Neural progenitor cell (in vitro differentiated cells): ENCODE measurements around the gene NDEL1. TPM values are rescaled to one million over a fixed set of nuclear protein-coding genes. Genes with fewer than 3 reads are reported as not detected.

Experiments
- DNase-seq: peaks from one replicate; pipeline ENCODE4 v3.0.0-alpha.2; 2016; ENCODE audit warnings: low spot score
- H2AFZ ChIP-seq: fragments of 200-600 bp; sonication (generic); replicated peaks from 2 replicates; pipeline ENCODE4 v1.6.1; 2016; ENCODE audit warnings: antibody characterized with exemption
- H3F3A ChIP-seq: fragments of 200-600 bp; sonication (generic); 2 replicates; pipeline ENCODE4 v1.6.1; 2016; ENCODE audit warnings: antibody characterized with exemption, low read depth
- H3K27ac ChIP-seq: fragments of 200-600 bp; sonication (generic); 2 replicates; pipeline ENCODE4 v1.5.1; 2016; ENCODE audit warnings: mild to moderate bottlenecking
- H3K27me3 ChIP-seq: fragments of 200-600 bp; sonication (generic); 2 replicates; pipeline ENCODE4 v1.6.1; 2016; ENCODE audit warnings: mild to moderate bottlenecking, moderate library complexity
- H3K36me3 ChIP-seq: fragments of 200-600 bp; sonication (generic); 2 replicates; pipeline ENCODE4 v1.5.1; 2016
- H3K4me1 ChIP-seq: fragments of 200-600 bp; sonication (generic); 2 replicates; pipeline ENCODE4 v1.6.1; 2016; ENCODE audit warnings: mixed run types
- H3K4me2 ChIP-seq: fragments of 200-600 bp; sonication (generic); 2 replicates; pipeline ENCODE4 v1.6.1; 2016
- H3K4me3 ChIP-seq: fragments of 200-600 bp; sonication (generic); 2 replicates; pipeline ENCODE4 v1.5.1; 2016
- H3K79me2 ChIP-seq: fragments of 200-600 bp; sonication (generic); 2 replicates; pipeline ENCODE4 v1.6.1; 2016; ENCODE audit warnings: low read depth
- H3K9ac ChIP-seq: fragments of 200-600 bp; sonication (generic); 2 replicates; pipeline ENCODE4 v1.6.1; 2016
- H3K9me3 ChIP-seq: fragments of 200-600 bp; sonication (generic); 2 replicates; pipeline ENCODE4 v1.5.1; 2016; ENCODE audit warnings: low read depth
- H4K20me1 ChIP-seq: fragments of 200-600 bp; sonication (generic); 2 replicates; pipeline ENCODE4 v1.6.1; 2016; ENCODE audit warnings: low read depth
- H3K27ac Mint-ChIP-seq: 3 replicates; pipeline ENCODE4 v1.8.0; 2021; ENCODE audit warnings: mixed read lengths
- H3K27me3 Mint-ChIP-seq: 2 replicates; pipeline ENCODE4 v1.8.0; 2022; ENCODE audit warnings: low read depth, mild to moderate bottlenecking, inconsistent platforms, moderate library complexity, mixed read lengths; ENCODE audit not compliant: insufficient read depth
- H3K36me3 Mint-ChIP-seq: 3 replicates; pipeline ENCODE4 v1.8.0; 2021; ENCODE audit warnings: mixed read lengths
- H3K4me1 Mint-ChIP-seq: 3 replicates; pipeline ENCODE4 v1.8.0; 2021; ENCODE audit warnings: mixed read lengths
- H3K4me3 Mint-ChIP-seq: 3 replicates; pipeline ENCODE4 v1.8.0; 2021; ENCODE audit warnings: mild to moderate bottlenecking, moderate library complexity, mixed read lengths
- H3K9me3 Mint-ChIP-seq: 3 replicates; pipeline ENCODE4 v1.8.0; 2020; ENCODE audit warnings: mixed read lengths
- EZH2 ChIP-seq: fragments of 200-600 bp; sonication (generic); IDR thresholded peaks from 2 replicates; pipeline ENCODE4 v1.6.1; 2017; ENCODE audit warnings: antibody characterized with exemption, mild to moderate bottlenecking, moderate library complexity
- EZH2phosphoT487 ChIP-seq: fragments of 200-600 bp; sonication (generic); IDR thresholded peaks from 2 replicates; pipeline ENCODE4 v1.6.1; 2017; ENCODE audit warnings: antibody characterized with exemption
- total RNA-seq: library from RNA; depleted of rRNA; stranded (reverse); fragments of >200 nt; gene quantifications from 2 replicates; pipeline ENCODE4 v1.2.3, GENCODE V29; 2015; ENCODE audit warnings: low replicate concordance
- TF ChIP-seq, protein P1 (sequence below): fragments of 200-600 bp; sonication (generic); IDR thresholded peaks from 2 replicates; pipeline ENCODE4 v1.5.1; 2017; ENCODE audit warnings: antibody characterized with exemption, mild to moderate bottlenecking

The NDEL1 gene
- total RNA-seq, 1 donor from 2014 or later, result 26.9 TPM

DNA sequence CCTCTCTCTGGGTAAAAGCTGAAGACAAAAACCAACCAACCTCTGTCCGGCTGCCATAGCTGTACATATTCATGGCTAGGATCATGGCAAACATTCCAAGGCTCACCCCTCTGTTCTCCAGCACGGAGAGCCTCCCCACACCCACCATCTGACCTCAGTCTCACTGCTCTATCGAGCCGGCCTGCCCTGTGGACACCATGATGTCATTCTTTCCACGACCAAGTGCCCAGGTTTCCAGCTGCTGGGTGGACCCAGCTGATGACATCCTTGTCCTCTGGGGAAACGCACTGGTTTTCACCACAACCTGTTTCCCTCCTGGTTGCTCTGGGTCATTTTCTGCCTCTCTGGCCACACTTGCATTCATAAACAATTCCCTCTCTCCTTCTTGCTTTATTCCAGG, 67.7 kb downstream of the NDEL1 start:
- peaks cover 17% of the 10 kb centered on the region for H3K36me3 ChIP-seq
- DNase-seq, result no peak
- Mint-ChIP-seq H3K27me3 (no peaks in the 10 kb centered on the region), H3K36me3 (peaks cover 43% of the 10 kb centered on the region), H3K4me3 (no peak overlapping the region), H3K9me3 (no peaks in the 10 kb centered on the region), H3K4me1 (no peaks in the 10 kb centered on the region), H3K27ac (no peak overlapping the region)
- H3K9ac ChIP-seq, result no peak overlapping the region
- no peak overlapping the region for H3K4me2 ChIP-seq
- no peaks in the 10 kb centered on the region for H3K9me3 ChIP-seq
- H4K20me1 ChIP-seq, result no peaks in the 10 kb centered on the region
- TF ChIP-seq EZH2, result no peak
- H3K27me3 ChIP-seq, result no peaks in the 10 kb centered on the region
- H3F3A ChIP-seq, result no peaks in the 10 kb centered on the region
- H3K4me1 ChIP-seq, result no peaks in the 10 kb centered on the region
- H2AFZ ChIP-seq, result no peak overlapping the region
- H3K4me3 ChIP-seq, result no peak overlapping the region
- H3K27ac ChIP-seq, result no peak overlapping the region
- H3K79me2 ChIP-seq, result no peaks in the 10 kb centered on the region

DNA sequence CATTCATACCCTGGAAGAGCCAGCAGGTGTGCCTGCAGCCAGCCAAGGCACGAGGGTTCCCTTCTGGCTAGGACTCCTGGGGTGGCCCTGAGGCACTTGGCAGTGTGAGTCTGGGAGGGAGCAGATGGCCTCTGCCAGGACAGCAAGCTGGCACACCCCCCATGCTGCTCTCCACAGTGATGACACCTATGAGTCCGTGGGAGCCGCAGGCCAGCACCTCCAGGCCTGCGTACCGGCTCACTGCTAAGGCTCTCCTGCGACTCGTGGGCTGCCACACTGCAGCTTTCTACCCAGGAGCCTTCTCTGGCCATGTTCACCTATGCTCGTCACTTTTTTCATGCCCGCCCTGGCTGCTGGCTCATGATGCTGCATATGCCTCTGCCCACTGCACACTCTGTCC, 68.1 kb downstream of the NDEL1 start:
- Mint-ChIP-seq H3K4me1 (no peaks in the 10 kb centered on the region), H3K27ac (no peak overlapping the region), H3K9me3 (no peaks in the 10 kb centered on the region), H3K4me3 (no peak overlapping the region), H3K27me3 (no peaks in the 10 kb centered on the region), H3K36me3 (peaks cover 47% of the 10 kb centered on the region)
- Histone ChIP-seq H3K4me3 (no peak overlapping the region), H3K27ac (no peak overlapping the region), H3K27me3 (no peaks in the 10 kb centered on the region), H3K9ac (no peak overlapping the region), H3K9me3 (no peaks in the 10 kb centered on the region), H4K20me1 (no peaks in the 10 kb centered on the region), H3K4me1 (no peaks in the 10 kb centered on the region), H3K36me3 (peaks cover 17% of the 10 kb centered on the region), H3F3A (no peaks in the 10 kb centered on the region), H2AFZ (no peak overlapping the region), H3K79me2 (no peaks in the 10 kb centered on the region), H3K4me2 (no peak overlapping the region)
- no peak for TF ChIP-seq EZH2
- TF ChIP-seq, protein P1, sequence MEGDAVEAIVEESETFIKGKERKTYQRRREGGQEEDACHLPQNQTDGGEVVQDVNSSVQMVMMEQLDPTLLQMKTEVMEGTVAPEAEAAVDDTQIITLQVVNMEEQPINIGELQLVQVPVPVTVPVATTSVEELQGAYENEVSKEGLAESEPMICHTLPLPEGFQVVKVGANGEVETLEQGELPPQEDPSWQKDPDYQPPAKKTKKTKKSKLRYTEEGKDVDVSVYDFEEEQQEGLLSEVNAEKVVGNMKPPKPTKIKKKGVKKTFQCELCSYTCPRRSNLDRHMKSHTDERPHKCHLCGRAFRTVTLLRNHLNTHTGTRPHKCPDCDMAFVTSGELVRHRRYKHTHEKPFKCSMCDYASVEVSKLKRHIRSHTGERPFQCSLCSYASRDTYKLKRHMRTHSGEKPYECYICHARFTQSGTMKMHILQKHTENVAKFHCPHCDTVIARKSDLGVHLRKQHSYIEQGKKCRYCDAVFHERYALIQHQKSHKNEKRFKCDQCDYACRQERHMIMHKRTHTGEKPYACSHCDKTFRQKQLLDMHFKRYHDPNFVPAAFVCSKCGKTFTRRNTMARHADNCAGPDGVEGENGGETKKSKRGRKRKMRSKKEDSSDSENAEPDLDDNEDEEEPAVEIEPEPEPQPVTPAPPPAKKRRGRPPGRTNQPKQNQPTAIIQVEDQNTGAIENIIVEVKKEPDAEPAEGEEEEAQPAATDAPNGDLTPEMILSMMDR, result no peak
- TF ChIP-seq EZH2phosphoT487, result no peak
- no peak for DNase-seq

DNA sequence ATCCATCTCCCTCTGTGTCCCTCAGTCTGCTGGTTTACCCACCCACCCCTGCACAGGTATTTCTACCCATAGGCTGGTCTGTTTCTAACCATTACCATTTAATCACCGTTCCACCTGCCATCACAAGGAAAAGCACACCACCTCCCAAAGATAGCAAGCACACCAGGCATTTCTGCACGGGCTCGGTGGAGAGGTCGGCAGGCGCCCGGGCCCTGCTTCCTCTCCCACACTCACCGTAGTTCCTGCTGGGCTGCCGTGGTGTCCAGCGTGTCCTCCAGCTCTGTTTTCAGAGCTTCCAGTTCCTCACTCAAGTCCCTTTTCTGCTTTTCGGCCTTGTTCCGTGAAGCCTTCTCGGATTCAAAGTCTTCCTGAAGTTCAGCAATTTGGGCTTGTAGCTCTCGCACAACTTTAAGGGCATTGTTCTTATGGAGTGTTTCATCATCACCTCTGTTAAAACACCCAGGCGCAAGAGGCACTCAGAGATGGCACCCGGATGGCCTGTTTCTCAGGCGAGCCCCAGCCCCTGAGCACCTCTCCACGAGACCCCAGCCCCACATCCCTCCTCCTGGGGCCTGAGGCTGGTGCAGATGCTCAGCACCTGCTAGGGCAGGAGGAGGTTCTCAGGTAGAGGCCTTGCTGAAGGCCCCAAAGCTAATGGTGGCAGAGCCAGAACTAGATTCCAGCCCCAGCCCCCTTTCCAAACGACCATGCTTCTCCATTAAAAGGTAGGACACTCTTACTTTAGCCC, 69.0 kb downstream of the NDEL1 start:
- Mint-ChIP-seq H3K9me3 (no peaks in the 10 kb centered on the region), H3K4me3 (no peak overlapping the region), H3K27ac (no peak overlapping the region), H3K4me1 (no peaks in the 10 kb centered on the region), H3K36me3 (peaks cover 51% of the 10 kb centered on the region), H3K27me3 (no peaks in the 10 kb centered on the region)
- H3K4me2 ChIP-seq, result no peak overlapping the region
- no peak for DNase-seq
- no peaks in the 10 kb centered on the region for H3K27me3 ChIP-seq
- peaks cover 10% of the 10 kb centered on the region for H3K36me3 ChIP-seq
- no peaks in the 10 kb centered on the region for H3K4me1 ChIP-seq
- TF ChIP-seq EZH2, result no peak
- no peak for TF ChIP-seq EZH2phosphoT487
- TF ChIP-seq, protein P1, result no peak
- H2AFZ ChIP-seq, result no peak overlapping the region
- no peak overlapping the region for H3K9ac ChIP-seq
- no peaks in the 10 kb centered on the region for H3F3A ChIP-seq
- no peak overlapping the region for H3K4me3 ChIP-seq
- H4K20me1 ChIP-seq, result no peaks in the 10 kb centered on the region
- H3K79me2 ChIP-seq, result no peaks in the 10 kb centered on the region
- no peak overlapping the region for H3K27ac ChIP-seq
- no peaks in the 10 kb centered on the region for H3K9me3 ChIP-seq

DNA sequence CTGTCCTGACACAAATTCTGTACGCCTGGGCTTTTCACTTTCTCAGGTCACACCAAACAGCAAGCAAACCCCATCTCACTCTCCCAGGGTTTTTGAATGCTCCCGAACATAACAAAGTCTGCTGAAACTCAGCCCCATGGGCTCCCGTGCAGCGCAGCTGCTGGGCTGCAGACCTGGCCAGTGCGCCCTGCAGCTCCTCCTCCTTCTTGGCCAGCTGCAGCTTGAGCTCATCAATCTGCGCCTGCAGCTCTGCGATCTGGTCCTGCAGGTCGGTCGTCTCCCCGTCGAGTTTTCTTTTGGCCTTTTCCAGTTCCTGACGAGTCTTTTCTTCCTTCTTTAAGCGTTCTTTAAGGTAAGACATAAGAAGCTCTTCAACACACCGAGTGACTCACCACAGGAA, 70.5 kb downstream of the NDEL1 start:
- no peaks in the 10 kb centered on the region for H3K27me3 ChIP-seq
- H3K9me3 ChIP-seq, result no peaks in the 10 kb centered on the region
- Mint-ChIP-seq H3K9me3 (no peaks in the 10 kb centered on the region), H3K4me1 (no peaks in the 10 kb centered on the region), H3K27me3 (no peaks in the 10 kb centered on the region), H3K27ac (no peak overlapping the region), H3K4me3 (no peak overlapping the region), H3K36me3 (peaks cover 49% of the 10 kb centered on the region)
- H2AFZ ChIP-seq, result no peak overlapping the region
- no peak overlapping the region for H3K27ac ChIP-seq
- no peaks in the 10 kb centered on the region for H3K4me1 ChIP-seq
- TF ChIP-seq EZH2 (no peak), EZH2phosphoT487 (no peak)
- TF ChIP-seq, protein P1, result no peak
- no peaks in the 10 kb centered on the region for H4K20me1 ChIP-seq
- no peak overlapping the region for H3K9ac ChIP-seq
- H3K36me3 ChIP-seq, result peaks cover 19% of the 10 kb centered on the region
- no peak overlapping the region for H3K4me3 ChIP-seq
- no peaks in the 10 kb centered on the region for H3K79me2 ChIP-seq
- H3K4me2 ChIP-seq, result no peak overlapping the region
- H3F3A ChIP-seq, result no peaks in the 10 kb centered on the region
- no peak for DNase-seq
